Regular cardiac myocyte (primary cell): ENCODE results near the gene DNAJB9. TPM values are rescaled to one million over a fixed set of nuclear protein-coding genes. Genes with fewer than 3 reads are reported as not detected.

Experiments
- total RNA-seq: library from RNA; depleted of rRNA; stranded (reverse); fragments of >200 nt; gene quantifications from 2 replicates; pipeline ENCODE4 v1.2.3, GENCODE V29; 2014

The DNAJB9 gene
- 45.8 and 112 TPM in 2 replicates for total RNA-seq

DNA sequence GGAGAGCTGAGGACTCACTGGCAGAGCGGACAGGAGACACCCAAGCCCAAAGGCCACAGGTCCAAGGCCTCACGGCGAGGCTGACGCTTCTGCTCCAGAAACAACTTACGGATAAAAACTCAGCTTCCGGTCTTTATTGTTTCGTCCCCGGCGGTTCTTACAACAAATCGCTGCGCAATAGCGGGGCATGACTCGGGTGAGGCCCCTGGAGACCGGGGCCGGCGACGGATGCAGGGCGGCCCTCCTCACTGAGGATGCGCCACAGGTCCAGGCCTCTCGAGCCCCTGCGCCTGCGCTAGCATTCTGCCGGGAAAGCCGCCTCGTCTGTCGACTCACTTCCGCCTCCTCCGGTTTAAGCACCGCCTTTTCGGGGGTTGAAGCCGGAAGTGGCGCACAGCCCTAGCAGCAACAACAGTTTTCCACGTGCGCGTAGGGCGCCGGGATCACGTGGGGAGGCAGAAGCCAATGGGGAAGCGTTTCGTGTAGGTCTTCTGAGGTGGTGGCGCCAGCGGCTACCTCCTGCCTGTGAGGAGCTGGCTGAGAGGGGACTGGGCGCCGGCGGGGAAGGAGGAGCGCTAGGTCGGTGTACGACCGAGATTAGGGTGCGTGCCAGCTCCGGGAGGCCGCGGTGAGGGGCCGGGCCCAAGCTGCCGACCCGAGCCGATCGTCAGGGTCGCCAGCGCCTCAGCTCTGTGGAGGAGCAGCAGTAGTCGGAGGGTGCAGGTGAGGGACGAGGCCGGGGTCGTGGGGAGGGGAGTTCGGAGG lies at the start of gene DNAJB9, which contains the start of gene THAP5:
TSS of gene DNAJB9 (plus strand) at position 494 of the 765 bp plus-strand sequence. CDS start 1,853 bp downstream, outside the sequence.
TSS of gene THAP5 (minus strand) at position 326 of the 765 bp plus-strand sequence. CDS start at position 189, 137 bp downstream.

DNA sequence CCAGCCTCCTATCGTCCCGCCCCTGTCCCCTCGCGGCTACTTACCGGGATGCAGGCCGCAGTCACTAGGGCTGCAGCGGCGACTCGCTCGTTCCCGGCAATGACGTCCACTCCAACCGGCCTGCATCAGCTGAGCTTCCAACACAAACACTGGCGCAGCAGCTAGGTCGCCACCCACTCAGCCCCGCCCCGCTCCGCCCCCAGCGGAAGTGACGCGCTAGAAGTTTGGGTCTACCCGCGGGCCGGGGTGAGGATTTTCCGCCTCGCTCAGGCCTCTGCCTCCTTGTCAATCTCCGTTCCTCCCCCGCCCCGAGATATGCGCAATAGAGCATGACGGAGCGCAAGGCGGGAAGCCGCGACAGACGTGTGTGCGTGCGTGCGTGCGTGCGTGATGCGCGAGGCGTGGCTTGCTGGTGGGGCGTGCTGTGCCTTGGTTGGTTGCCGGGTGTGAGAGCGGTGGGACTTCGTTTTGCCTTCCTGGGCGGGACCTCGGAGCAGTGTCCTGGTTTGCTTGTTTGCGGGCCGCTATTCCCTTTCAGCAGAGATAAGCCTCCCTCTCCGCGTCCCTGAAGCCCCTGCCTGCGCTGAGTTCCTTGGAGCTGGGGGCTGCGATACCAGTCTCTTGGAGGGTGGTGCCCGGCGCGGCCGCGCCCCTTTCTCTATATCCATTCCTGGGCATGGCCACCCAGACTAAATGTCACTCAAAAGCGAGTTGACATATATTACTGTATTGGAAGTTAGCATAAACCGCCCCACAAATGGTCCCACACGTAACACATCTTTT lies 43.5 kb upstream of the DNAJB9 start, which contains the start of gene PNPLA8:
TSS of gene PNPLA8 (minus strand) at position 151 of the 783 bp plus-strand sequence. CDS start 10,644 bp downstream, outside the sequence.

Other genes with a start within 250 kb of the DNAJB9 start
- 2.3 and 10.4 TPM in 2 replicates for gene NRCAM, start 113.4 kb upstream of the DNAJB9 start, total RNA-seq
- gene PNPLA8, start 43.7 kb upstream of the DNAJB9 start, total RNA-seq, result 34.3 and 42.0 TPM in 2 replicates
- gene THAP5, start 168 bp upstream of the DNAJB9 start, total RNA-seq, result 19.2 and 24.8 TPM in 2 replicates